AG04450 (cell line): ENCODE measurements around the gene BTBD9. TPM values are rescaled to one million over a fixed set of nuclear protein-coding genes. Genes with fewer than 3 reads are reported as not detected.

ENCODE experiments used
- CTCF ChIA-PET: fragments of 300-600, 350-600 bp; formaldehyde crosslinking; extraction: SDS; loops from one replicate; lab custom pipeline; 2022; ENCODE audit warnings: antibody characterized with exemption, inconsistent platforms; lab: Charles Lee
- POLR2A ChIA-PET: fragments of 350-600 bp; formaldehyde crosslinking; extraction: SDS; loops from one replicate; lab custom pipeline; 2021; ENCODE audit warnings: antibody characterized with exemption, inconsistent platforms; lab: Yijun Ruan, JAX
- DNase-seq: peaks from one replicate; pipeline ENCODE4 v3.0.0-alpha.2; 2011; ENCODE audit warnings: low read depth, low spot score
- H3K27ac ChIP-seq: one replicate; pipeline ENCODE4 v1.5.1; 2012; ENCODE audit warnings: low read depth, low read length, control low read depth
- H3K27me3 ChIP-seq: one replicate; pipeline ENCODE4 v1.6.0; 2012; ENCODE audit warnings: low read length; ENCODE audit not compliant: control insufficient read depth, insufficient read depth
- H3K4me3 ChIP-seq: 2 replicates; pipeline ENCODE4 v1.5.1; 2011; ENCODE audit warnings: mild to moderate bottlenecking, low read depth, low read length, control low read depth
- H3K9me3 ChIP-seq: 2 replicates; pipeline ENCODE4 v1.5.1; 2012; ENCODE audit warnings: low read length; ENCODE audit not compliant: control insufficient read depth, insufficient read depth
- polyA plus RNA-seq: library from polyadenylated mRNA; depleted of rRNA; stranded (reverse); fragments of >200 nt; gene quantifications from 2 replicates; pipeline ENCODE4 v1.2.3, GENCODE V29; 2011
- TF ChIP-seq, protein P1 (sequence below): IDR thresholded peaks from 2 replicates; pipeline ENCODE4 v1.5.1; 2011; ENCODE audit warnings: low read depth, low read length, control low read depth, inconsistent platforms

Gene BTBD9
- polyA plus RNA-seq, 1 experiment = 7.2 TPM

DNA sequence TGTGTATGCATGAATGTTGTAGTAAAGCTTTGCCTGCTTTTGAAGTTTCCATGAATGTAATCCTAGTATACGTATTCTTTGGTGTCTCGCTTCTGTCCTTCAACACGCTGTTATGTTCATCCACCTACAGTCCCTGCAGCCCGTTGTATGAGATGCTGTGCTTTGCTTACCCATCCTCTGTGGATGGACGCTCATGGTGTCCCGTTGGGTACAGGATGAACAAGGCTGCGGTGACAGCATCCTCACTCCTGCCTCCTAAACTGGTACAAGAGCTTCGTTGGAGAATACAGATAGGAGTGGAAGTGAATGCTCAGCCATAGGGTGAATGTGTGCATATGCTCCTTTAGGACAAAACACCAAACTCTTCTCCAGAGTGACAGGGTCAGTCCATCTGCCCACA, 454.0 kb downstream of the BTBD9 start:
- no peak overlapping the region for H3K27ac ChIP-seq
- CTCF ChIA-PET = no interaction called here
- DNase-seq = no peak
- H3K27me3 ChIP-seq = no peaks in the 10 kb centered on the region
- TF ChIP-seq, protein P1, sequence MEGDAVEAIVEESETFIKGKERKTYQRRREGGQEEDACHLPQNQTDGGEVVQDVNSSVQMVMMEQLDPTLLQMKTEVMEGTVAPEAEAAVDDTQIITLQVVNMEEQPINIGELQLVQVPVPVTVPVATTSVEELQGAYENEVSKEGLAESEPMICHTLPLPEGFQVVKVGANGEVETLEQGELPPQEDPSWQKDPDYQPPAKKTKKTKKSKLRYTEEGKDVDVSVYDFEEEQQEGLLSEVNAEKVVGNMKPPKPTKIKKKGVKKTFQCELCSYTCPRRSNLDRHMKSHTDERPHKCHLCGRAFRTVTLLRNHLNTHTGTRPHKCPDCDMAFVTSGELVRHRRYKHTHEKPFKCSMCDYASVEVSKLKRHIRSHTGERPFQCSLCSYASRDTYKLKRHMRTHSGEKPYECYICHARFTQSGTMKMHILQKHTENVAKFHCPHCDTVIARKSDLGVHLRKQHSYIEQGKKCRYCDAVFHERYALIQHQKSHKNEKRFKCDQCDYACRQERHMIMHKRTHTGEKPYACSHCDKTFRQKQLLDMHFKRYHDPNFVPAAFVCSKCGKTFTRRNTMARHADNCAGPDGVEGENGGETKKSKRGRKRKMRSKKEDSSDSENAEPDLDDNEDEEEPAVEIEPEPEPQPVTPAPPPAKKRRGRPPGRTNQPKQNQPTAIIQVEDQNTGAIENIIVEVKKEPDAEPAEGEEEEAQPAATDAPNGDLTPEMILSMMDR = no peak
- H3K9me3 ChIP-seq = no peaks in the 10 kb centered on the region
- no peak overlapping the region for H3K4me3 ChIP-seq
- POLR2A ChIA-PET = no interaction called here

DNA sequence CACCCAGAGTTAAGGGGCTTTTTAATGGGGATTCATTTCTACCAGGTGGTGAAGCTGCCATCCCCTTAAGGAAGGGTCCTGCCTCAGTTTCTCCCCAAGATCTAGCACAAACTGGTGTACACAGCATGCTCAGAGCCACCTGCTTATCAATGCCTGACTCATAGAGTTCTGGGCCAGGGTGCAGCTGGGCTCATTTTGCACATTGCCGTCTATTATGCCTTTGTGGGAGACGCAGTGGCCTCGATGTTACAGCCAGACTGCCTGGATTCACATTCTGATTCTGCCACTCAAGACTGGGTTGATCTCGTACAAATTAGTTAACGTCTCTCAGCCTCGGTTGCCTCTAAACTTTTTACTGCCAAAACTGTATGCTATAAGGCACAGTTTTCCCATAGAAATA, 454.5 kb downstream of the BTBD9 start:
- TF ChIP-seq, protein P1 = no peak
- ChIA-PET POLR2A (no interaction called here), CTCF (no interaction called here)
- Histone ChIP-seq H3K4me3 (no peak overlapping the region), H3K27me3 (no peaks in the 10 kb centered on the region), H3K9me3 (no peaks in the 10 kb centered on the region), H3K27ac (no peak overlapping the region)
- DNase-seq = no peak

DNA sequence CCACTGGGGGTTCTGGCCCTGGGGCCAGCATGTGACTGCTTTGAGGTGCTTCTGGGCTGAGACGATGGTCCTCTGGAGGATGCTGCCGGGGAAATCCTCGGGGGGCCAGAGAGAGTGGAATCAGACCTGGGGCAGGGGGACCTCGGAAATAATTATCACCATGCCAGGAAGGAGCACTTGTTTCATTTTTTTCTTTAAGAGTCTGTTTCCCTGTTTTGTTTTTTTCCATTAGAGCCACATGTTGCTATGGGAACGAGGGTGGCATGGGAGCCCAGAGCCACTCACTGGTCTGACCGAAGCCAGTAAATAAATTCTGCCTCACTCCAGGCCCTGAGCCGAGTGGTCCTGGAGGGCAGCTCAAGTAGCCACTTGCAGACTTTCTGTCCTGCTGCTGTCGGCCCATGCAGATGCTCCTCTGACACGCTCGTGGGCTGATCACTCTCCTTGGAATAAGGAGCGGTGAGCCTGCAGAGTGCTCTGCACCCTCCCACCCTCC, 455.1 kb downstream of the BTBD9 start:
- ChIA-PET CTCF (no interaction called here), POLR2A (no interaction called here)
- H3K27me3 ChIP-seq = no peaks in the 10 kb centered on the region
- H3K9me3 ChIP-seq = no peaks in the 10 kb centered on the region
- TF ChIP-seq, protein P1 = no peak
- no peak for DNase-seq
- no peak overlapping the region for H3K27ac ChIP-seq
- no peak overlapping the region for H3K4me3 ChIP-seq

DNA sequence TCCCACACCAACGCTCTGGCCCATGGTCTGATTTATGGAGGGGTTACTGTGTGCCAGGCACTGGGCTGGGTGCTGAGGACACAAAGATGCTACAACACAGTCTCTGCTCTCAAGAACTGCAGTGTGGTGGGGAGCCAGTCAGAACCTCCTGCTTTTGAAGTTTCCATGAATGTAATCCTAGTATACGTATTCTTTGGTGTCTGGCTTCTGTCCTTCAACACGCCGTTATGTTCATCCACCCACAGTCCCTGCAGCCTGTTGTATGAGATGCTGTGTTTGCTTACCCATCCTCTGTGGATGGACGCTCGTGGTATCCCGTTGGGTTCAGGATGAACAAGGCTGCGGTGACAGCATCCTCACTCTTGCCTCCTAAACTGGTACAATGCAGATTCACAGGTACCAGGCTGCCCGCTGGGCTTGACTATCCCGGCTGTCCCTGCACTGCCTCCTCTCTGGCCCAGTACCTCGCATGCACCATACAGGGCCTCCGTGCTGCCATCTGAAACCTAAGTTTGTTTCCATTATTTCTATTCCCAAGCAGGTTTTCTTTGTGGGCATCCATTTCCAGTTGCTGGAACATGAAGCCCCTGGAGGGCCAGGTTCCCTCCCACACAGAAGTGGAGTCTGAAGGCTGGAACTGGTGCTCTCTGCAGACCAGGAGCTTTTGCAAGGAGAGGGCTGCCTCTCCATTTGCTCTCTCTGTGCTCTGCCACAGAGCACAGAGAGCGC, 455.7 kb downstream of the BTBD9 start:
- TF ChIP-seq, protein P1 = no peak
- Histone ChIP-seq H3K27me3 (no peaks in the 10 kb centered on the region), H3K9me3 (no peaks in the 10 kb centered on the region), H3K4me3 (no peak overlapping the region), H3K27ac (no peak overlapping the region)
- no peak for DNase-seq
- CTCF ChIA-PET = interaction anchor here (0.6 kb wide), 1 partner anchor 392 kb away, joined by 10 read pairs; no protein-coding TSS in a partner anchor
- POLR2A ChIA-PET = no interaction called here

DNA sequence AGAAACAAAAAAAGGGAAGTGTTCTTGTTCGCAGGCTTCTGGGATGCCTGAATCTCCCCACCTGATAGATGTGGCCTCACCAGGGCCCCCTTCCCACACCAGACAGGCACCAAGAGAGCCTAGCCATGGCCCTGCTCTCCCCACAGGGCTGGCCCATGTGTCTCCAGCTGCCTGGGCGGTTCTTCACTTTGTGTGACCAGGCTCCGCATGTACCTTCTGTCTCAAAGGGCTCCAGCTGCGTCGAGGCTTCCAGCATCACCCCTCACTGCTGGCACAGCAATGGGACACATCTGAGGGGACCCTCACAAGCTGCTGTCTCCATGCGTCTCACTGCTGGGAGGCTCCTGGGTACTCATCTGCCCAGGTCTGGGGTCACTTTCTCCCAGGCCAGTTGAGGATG, 457.3 kb downstream of the BTBD9 start:
- DNase-seq = no peak
- TF ChIP-seq, protein P1 = no peak
- no peak overlapping the region for H3K4me3 ChIP-seq
- H3K27me3 ChIP-seq = no peaks in the 10 kb centered on the region
- ChIA-PET CTCF (no interaction called here), POLR2A (no interaction called here)
- H3K27ac ChIP-seq = no peak overlapping the region
- no peaks in the 10 kb centered on the region for H3K9me3 ChIP-seq
